ENCODE results near the gene HNF1A.

The HNF1A gene

DNA sequence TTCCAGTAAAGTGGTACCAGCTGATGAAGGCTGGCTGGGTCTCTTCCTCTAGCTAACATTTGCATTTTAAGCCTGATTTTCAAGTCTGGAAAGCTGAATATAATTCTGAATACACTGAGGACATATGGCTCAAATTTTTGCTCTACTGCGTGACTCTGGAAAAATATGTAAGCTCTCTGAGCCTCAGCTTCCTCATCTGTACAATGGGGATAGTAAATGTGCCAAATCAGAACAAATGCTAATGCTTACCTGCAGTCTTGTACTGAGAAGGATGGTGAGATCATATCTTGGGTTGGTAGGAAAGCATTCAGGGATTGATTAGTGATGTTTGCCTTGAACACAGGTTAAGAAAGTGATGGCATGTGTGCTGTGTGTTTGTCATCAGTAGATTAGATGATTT, 14.6 kb downstream of the HNF1A start:
- no peak overlapping the region for H3K27ac ChIP-seq (ENCODE audit: low read depth, low read length)
- H3K36me3 ChIP-seq (ENCODE audit: insufficient read depth, low read length): no peaks in the 10 kb centered on the region
- no peak overlapping the region for H3K9ac ChIP-seq (ENCODE audit: low read depth, low read length)
- H3K9me3 ChIP-seq (ENCODE audit: insufficient read depth, low read depth, low read length): no peaks in the 10 kb centered on the region
- H3K27me3 ChIP-seq (ENCODE audit: insufficient read depth, low read length): no peaks in the 10 kb centered on the region
- H3K4me1 ChIP-seq (ENCODE audit: insufficient read depth, low read length): no peaks in the 10 kb centered on the region
- 91% methylated on average over 1 of the region's 1 CpG for WGBS
- H3K4me3 ChIP-seq (ENCODE audit: low read length): no peak overlapping the region

DNA sequence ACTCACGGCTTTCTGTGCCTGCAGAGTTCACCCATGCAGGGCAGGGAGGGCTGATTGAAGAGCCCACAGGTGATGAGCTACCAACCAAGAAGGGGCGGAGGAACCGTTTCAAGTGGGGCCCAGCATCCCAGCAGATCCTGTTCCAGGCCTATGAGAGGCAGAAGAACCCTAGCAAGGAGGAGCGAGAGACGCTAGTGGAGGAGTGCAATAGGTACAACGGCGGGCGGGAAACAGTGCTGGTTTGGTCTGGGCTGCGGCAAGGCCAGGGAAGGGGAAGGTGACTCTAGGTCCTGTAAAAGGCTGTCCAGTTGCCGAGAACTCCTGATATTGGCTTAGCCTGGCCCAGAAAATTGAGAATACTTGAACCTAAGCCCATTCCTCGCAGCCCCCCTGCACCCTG, 15.2 kb downstream of the HNF1A start:
- no peak overlapping the region for H3K27ac ChIP-seq (ENCODE audit: low read depth, low read length)
- no peaks in the 10 kb centered on the region for H3K4me1 ChIP-seq (ENCODE audit: insufficient read depth, low read length)
- H3K4me3 ChIP-seq (ENCODE audit: low read length): no peak overlapping the region
- H3K9ac ChIP-seq (ENCODE audit: low read depth, low read length): no peak overlapping the region
- no peaks in the 10 kb centered on the region for H3K9me3 ChIP-seq (ENCODE audit: insufficient read depth, low read depth, low read length)
- no peaks in the 10 kb centered on the region for H3K27me3 ChIP-seq (ENCODE audit: insufficient read depth, low read length)
- no peaks in the 10 kb centered on the region for H3K36me3 ChIP-seq (ENCODE audit: insufficient read depth, low read length)
- 90% methylated on average over 11 of the region's 11 CpGs for WGBS

DNA sequence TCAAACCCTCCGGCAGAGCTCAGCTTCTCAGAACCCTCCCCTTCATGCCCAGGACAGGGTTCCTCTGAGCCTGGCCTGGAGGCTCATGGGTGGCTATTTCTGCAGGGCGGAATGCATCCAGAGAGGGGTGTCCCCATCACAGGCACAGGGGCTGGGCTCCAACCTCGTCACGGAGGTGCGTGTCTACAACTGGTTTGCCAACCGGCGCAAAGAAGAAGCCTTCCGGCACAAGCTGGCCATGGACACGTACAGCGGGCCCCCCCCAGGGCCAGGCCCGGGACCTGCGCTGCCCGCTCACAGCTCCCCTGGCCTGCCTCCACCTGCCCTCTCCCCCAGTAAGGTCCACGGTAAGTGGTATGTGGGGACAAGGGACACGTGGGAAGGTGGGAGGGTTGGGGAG, 15.7 kb downstream of the HNF1A start:
- Histone ChIP-seq H3K36me3 (ENCODE audit: insufficient read depth, low read length) (no peaks in the 10 kb centered on the region), H3K9me3 (ENCODE audit: insufficient read depth, low read depth, low read length) (no peaks in the 10 kb centered on the region), H3K4me1 (ENCODE audit: insufficient read depth, low read length) (no peaks in the 10 kb centered on the region), H3K9ac (ENCODE audit: low read depth, low read length) (no peak overlapping the region), H3K27me3 (ENCODE audit: insufficient read depth, low read length) (no peaks in the 10 kb centered on the region), H3K27ac (ENCODE audit: low read depth, low read length) (no peak overlapping the region), H3K4me3 (ENCODE audit: low read length) (no peak overlapping the region)
- 95% methylated on average over 13 of the region's 15 CpGs for WGBS

DNA sequence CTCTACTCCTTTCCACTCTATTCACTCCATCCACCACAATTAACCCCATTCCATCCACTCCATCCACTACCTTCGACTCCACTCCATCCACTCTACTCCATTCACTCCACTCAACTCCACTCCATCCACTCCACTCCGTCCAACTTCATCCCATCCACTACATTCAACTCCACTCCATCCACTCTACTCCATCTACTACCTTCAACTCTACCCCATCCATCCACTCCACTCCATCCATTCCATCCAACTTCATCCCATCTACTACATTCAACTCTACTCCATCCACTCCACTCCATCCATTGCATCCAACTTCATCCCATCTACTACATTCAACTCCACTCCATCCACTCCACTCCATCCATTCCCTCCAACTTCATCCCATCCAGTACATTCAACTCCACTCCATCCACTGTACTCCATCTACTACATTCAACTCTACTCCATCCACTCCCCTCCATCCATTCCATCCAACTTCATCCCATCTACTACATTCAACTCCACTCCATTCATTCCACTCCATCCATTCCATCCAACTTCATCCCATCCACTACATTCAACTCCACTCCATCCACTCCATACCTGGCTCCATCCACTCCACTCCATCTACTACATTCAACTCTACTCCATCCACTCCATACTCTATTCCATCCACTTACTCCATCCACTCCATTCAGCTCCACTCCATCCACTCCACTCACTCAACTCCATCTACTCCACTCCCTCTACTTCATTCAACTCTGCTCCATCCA, 16.4 kb downstream of the HNF1A start:
- Histone ChIP-seq H3K27ac (ENCODE audit: low read depth, low read length) (no peak overlapping the region), H3K36me3 (ENCODE audit: insufficient read depth, low read length) (no peaks in the 10 kb centered on the region), H3K9ac (ENCODE audit: low read depth, low read length) (no peak overlapping the region), H3K4me1 (ENCODE audit: insufficient read depth, low read length) (no peaks in the 10 kb centered on the region), H3K9me3 (ENCODE audit: insufficient read depth, low read depth, low read length) (no peaks in the 10 kb centered on the region), H3K27me3 (ENCODE audit: insufficient read depth, low read length) (no peaks in the 10 kb centered on the region), H3K4me3 (ENCODE audit: low read length) (no peak overlapping the region)
- 92% methylated on average over 2 of the region's 2 CpGs for WGBS

DNA sequence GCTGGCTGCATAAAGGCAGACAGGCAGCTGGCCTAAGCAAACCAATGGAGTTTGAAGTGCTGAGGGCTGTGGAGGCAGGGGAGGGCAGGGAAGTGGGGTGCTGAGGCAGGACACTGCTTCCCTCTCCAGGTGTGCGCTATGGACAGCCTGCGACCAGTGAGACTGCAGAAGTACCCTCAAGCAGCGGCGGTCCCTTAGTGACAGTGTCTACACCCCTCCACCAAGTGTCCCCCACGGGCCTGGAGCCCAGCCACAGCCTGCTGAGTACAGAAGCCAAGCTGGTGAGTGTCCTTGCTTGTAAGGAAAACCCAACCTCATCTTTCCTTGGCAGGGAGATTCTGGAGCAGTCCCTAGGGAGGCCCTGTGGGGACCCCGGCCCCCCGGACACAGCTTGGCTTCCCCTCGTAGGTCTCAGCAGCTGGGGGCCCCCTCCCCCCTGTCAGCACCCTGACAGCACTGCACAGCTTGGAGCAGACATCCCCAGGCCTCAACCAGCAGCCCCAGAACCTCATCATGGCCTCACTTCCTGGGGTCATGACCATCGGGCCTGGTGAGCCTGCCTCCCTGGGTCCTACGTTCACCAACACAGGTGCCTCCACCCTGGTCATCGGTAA, 17.9 kb downstream of the HNF1A start:
- Histone ChIP-seq H3K4me1 (ENCODE audit: insufficient read depth, low read length) (no peaks in the 10 kb centered on the region), H3K27ac (ENCODE audit: low read depth, low read length) (no peak overlapping the region), H3K9ac (ENCODE audit: low read depth, low read length) (no peak overlapping the region), H3K36me3 (ENCODE audit: insufficient read depth, low read length) (no peaks in the 10 kb centered on the region), H3K4me3 (ENCODE audit: low read length) (no peak overlapping the region), H3K27me3 (ENCODE audit: insufficient read depth, low read length) (no peaks in the 10 kb centered on the region), H3K9me3 (ENCODE audit: insufficient read depth, low read depth, low read length) (no peaks in the 10 kb centered on the region)
- 93% methylated on average over 11 of the region's 11 CpGs for WGBS

DNA sequence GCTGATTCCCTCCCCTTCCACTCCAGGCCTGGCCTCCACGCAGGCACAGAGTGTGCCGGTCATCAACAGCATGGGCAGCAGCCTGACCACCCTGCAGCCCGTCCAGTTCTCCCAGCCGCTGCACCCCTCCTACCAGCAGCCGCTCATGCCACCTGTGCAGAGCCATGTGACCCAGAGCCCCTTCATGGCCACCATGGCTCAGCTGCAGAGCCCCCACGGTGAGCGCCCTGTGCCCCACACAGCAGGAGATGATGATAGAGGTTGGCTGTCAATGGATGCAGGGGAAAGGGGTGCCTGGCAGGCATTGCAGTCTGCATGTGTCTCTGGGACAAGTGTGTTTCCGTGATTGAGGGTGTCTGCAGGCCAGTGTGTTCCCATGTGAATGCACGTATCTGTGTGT, 19.1 kb downstream of the HNF1A start:
- Histone ChIP-seq H3K4me3 (ENCODE audit: low read length) (no peak overlapping the region), H3K9ac (ENCODE audit: low read depth, low read length) (no peak overlapping the region), H3K9me3 (ENCODE audit: insufficient read depth, low read depth, low read length) (no peaks in the 10 kb centered on the region), H3K27ac (ENCODE audit: low read depth, low read length) (no peak overlapping the region), H3K27me3 (ENCODE audit: insufficient read depth, low read length) (no peaks in the 10 kb centered on the region), H3K4me1 (ENCODE audit: insufficient read depth, low read length) (no peaks in the 10 kb centered on the region), H3K36me3 (ENCODE audit: insufficient read depth, low read length) (peaks cover 6% of the 10 kb centered on the region)
- WGBS: 86% methylated on average over 9 of the region's 9 CpGs

- H3K9me3 ChIP-seq (ENCODE audit: insufficient read depth, low read depth, low read length): no peaks in the 10 kb centered on the region
- peaks cover 15% of the 10 kb centered on the region for H3K36me3 ChIP-seq (ENCODE audit: insufficient read depth, low read length)
- WGBS: 87% methylated on average over 3 of the region's 3 CpGs
- no peaks in the 10 kb centered on the region for H3K4me1 ChIP-seq (ENCODE audit: insufficient read depth, low read length)
- no peak overlapping the region for H3K4me3 ChIP-seq (ENCODE audit: low read length)
- no peak overlapping the region for H3K27ac ChIP-seq (ENCODE audit: low read depth, low read length)
- no peaks in the 10 kb centered on the region for H3K27me3 ChIP-seq (ENCODE audit: insufficient read depth, low read length)
- H3K9ac ChIP-seq (ENCODE audit: low read depth, low read length): no peak overlapping the region
These were observed 20.1 kb downstream of the HNF1A start for GRCh38 chr12:120998435-120998834.

DNA sequence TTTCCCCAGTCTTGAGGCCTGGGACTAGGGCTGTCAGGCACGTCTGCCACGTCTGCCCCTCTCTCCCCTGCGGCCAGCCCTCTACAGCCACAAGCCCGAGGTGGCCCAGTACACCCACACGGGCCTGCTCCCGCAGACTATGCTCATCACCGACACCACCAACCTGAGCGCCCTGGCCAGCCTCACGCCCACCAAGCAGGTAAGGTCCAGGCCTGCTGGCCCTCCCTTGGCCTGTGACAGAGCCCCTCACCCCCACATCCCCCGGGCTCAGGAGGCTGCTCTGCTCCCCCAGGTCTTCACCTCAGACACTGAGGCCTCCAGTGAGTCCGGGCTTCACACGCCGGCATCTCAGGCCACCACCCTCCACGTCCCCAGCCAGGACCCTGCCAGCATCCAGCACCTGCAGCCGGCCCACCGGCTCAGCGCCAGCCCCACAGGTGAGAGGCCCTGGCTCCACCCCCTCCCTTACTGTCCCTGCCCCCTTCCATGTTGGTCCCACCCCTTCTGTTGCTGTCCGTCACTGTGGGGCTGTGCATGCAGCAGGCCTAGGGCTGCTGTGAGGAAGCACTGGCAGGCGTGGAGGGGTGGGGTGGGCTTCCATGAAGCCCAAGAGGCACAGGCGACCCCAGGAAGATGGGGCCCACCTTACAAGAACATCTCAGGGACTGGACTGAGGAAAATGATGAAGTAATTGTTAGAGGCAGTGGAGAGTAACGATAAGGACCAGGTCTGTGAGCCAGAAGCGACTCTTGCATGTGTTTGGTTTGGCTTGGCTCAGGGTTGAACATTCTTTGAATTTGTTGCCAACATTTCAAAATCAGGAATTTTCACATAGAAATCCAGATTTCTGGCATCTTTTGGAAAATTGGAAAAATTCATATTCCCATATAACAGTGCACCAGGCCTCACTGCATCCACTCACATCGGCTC, 21.1 kb downstream of the HNF1A start:
- H3K27me3 ChIP-seq (ENCODE audit: insufficient read depth, low read length): no peaks in the 10 kb centered on the region
- no peaks in the 10 kb centered on the region for H3K9me3 ChIP-seq (ENCODE audit: insufficient read depth, low read depth, low read length)
- no peak overlapping the region; the same call in 1 of the 2 replicates for H3K4me3 ChIP-seq (ENCODE audit: low read length)
- no peak overlapping the region; the same call in 1 of the 2 replicates for H3K9ac ChIP-seq (ENCODE audit: low read depth, low read length)
- WGBS: 75% methylated on average over 23 of the region's 23 CpGs
- H3K4me1 ChIP-seq (ENCODE audit: insufficient read depth, low read length): no peaks in the 10 kb centered on the region
- peaks cover 25% of the 10 kb centered on the region for H3K36me3 ChIP-seq (ENCODE audit: insufficient read depth, low read length)
- H3K27ac ChIP-seq (ENCODE audit: low read depth, low read length): no peak overlapping the region

GRCh38 chr12:121000530-121000929, 22.2 kb downstream of the HNF1A start:
- H3K9ac ChIP-seq (ENCODE audit: low read depth, low read length): no peak overlapping the region
- no peak overlapping the region for H3K4me3 ChIP-seq (ENCODE audit: low read length)
- 94% methylated on average over 11 of the region's 11 CpGs for WGBS
- peaks cover 31% of the 10 kb centered on the region for H3K36me3 ChIP-seq (ENCODE audit: insufficient read depth, low read length)
- no peaks in the 10 kb centered on the region for H3K4me1 ChIP-seq (ENCODE audit: insufficient read depth, low read length)
- H3K27me3 ChIP-seq (ENCODE audit: insufficient read depth, low read length): no peaks in the 10 kb centered on the region
- no peaks in the 10 kb centered on the region for H3K9me3 ChIP-seq (ENCODE audit: insufficient read depth, low read depth, low read length)
- no peak overlapping the region for H3K27ac ChIP-seq (ENCODE audit: low read depth, low read length)

DNA sequence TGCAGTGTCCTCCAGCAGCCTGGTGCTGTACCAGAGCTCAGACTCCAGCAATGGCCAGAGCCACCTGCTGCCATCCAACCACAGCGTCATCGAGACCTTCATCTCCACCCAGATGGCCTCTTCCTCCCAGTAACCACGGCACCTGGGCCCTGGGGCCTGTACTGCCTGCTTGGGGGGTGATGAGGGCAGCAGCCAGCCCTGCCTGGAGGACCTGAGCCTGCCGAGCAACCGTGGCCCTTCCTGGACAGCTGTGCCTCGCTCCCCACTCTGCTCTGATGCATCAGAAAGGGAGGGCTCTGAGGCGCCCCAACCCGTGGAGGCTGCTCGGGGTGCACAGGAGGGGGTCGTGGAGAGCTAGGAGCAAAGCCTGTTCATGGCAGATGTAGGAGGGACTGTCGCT, 22.7 kb downstream of the HNF1A start:
- Histone ChIP-seq H3K4me3 (ENCODE audit: low read length) (no peak overlapping the region), H3K9me3 (ENCODE audit: insufficient read depth, low read depth, low read length) (no peaks in the 10 kb centered on the region), H3K27ac (ENCODE audit: low read depth, low read length) (no peak overlapping the region), H3K4me1 (ENCODE audit: insufficient read depth, low read length) (no peaks in the 10 kb centered on the region), H3K9ac (ENCODE audit: low read depth, low read length) (no peak overlapping the region), H3K36me3 (ENCODE audit: insufficient read depth, low read length) (peaks cover 36% of the 10 kb centered on the region), H3K27me3 (ENCODE audit: insufficient read depth, low read length) (no peaks in the 10 kb centered on the region)
- WGBS: 89% methylated on average over 11 of the region's 11 CpGs

DNA sequence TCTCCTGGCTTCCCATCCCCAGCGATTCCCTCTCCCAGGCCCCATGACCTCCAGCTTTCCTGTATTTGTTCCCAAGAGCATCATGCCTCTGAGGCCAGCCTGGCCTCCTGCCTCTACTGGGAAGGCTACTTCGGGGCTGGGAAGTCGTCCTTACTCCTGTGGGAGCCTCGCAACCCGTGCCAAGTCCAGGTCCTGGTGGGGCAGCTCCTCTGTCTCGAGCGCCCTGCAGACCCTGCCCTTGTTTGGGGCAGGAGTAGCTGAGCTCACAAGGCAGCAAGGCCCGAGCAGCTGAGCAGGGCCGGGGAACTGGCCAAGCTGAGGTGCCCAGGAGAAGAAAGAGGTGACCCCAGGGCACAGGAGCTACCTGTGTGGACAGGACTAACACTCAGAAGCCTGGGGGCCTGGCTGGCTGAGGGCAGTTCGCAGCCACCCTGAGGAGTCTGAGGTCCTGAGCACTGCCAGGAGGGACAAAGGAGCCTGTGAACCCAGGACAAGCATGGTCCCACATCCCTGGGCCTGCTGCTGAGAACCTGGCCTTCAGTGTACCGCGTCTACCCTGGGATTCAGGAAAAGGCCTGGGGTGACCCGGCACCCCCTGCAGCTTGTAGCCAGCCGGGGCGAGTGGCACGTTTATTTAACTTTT, 23.6 kb downstream of the HNF1A start:
- H3K27ac ChIP-seq (ENCODE audit: low read depth, low read length): no peak overlapping the region
- peaks cover 42% of the 10 kb centered on the region for H3K36me3 ChIP-seq (ENCODE audit: insufficient read depth, low read length)
- no peak overlapping the region for H3K9ac ChIP-seq (ENCODE audit: low read depth, low read length)
- WGBS: 94% methylated on average over 16 of the region's 16 CpGs
- H3K9me3 ChIP-seq (ENCODE audit: insufficient read depth, low read depth, low read length): no peaks in the 10 kb centered on the region
- H3K4me1 ChIP-seq (ENCODE audit: insufficient read depth, low read length): no peaks in the 10 kb centered on the region
- no peak overlapping the region for H3K4me3 ChIP-seq (ENCODE audit: low read length)
- H3K27me3 ChIP-seq (ENCODE audit: insufficient read depth, low read length): no peaks in the 10 kb centered on the region
